IPS DF 6.9 (cell line): ENCODE results near the gene SPSB1.

Experiments
- DNase-seq: peaks from one replicate; pipeline ENCODE4 v3.0.0-alpha.2; 2013; ENCODE audit warnings: low read depth, low spot score
- H3K27ac ChIP-seq: one replicate; pipeline ENCODE4 v1.5.1; 2013; ENCODE audit warnings: low read length, control low read depth
- H3K27me3 ChIP-seq: 2 replicates; pipeline ENCODE4 v1.6.1; 2013; ENCODE audit warnings: mild to moderate bottlenecking, low read length; ENCODE audit not compliant: control insufficient read depth, insufficient read depth
- H3K36me3 ChIP-seq: 2 replicates; pipeline ENCODE4 v1.6.1; 2013; ENCODE audit warnings: low read length; ENCODE audit not compliant: control insufficient read depth, insufficient read depth
- H3K4me1 ChIP-seq: 2 replicates; pipeline ENCODE4 v1.6.1; 2013; ENCODE audit warnings: low read length; ENCODE audit not compliant: control insufficient read depth, insufficient read depth
- H3K4me3 ChIP-seq: 2 replicates; pipeline ENCODE4 v1.5.1; 2013; ENCODE audit warnings: mild to moderate bottlenecking, low read length
- H3K9me3 ChIP-seq: 2 replicates; pipeline ENCODE4 v1.6.1; 2013; ENCODE audit warnings: low read length, inconsistent platforms; ENCODE audit not compliant: control insufficient read depth, insufficient read depth
- WGBS: extraction: QIAGEN DNeasy Blood & Tissue Kit; methylation state at CpG from one replicate; pipeline ENCODE4 v1.1.7; 2013; ENCODE audit warnings: mixed read lengths, missing lambda C conversion rate; ENCODE audit not compliant: insufficient read length, insufficient coverage; 5-methylcytosine and 5-hydroxymethylcytosine counted together

Gene SPSB1

GRCh38 chr1:9260059-9260766, 32.5 kb upstream of the SPSB1 start:
- Histone ChIP-seq H3K4me3 (no peak overlapping the region), H3K4me1 (no peaks in the 10 kb centered on the region; the same call in 1 of the 2 replicates), H3K9me3 (no peaks in the 10 kb centered on the region), H3K27me3 (no peaks in the 10 kb centered on the region), H3K27ac (no peak overlapping the region), H3K36me3 (peaks cover 3% of the 10 kb centered on the region; the same call in 1 of the 2 replicates)
- no peak for DNase-seq
- no CpG with 5 or more reads among the region's 20 CpGs for WGBS

DNA sequence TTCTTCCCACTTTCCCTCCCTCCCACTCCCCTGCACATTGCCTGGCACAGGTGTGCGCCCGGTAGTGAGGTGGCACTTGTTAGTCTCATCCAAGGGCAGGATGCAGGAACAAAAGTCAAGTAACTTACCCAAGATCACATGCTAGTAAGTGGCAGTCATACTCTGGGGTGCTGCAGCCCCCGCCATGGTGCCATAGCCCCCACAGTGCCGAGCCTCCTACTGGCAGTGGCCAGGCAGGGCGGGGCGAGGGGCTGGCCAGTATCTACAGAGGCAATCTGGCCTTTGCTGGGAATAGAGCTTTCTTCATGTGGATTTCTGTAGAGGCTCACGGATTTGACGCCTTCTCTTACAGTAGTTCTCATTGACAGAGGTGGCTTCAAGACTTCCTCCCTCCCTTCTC, 31.2 kb upstream of the SPSB1 start:
- Histone ChIP-seq H3K36me3 (peaks cover 3% of the 10 kb centered on the region; the same call in 1 of the 2 replicates), H3K9me3 (no peaks in the 10 kb centered on the region), H3K27ac (no peak overlapping the region), H3K4me1 (no peaks in the 10 kb centered on the region; the same call in 1 of the 2 replicates), H3K4me3 (no peak overlapping the region), H3K27me3 (no peaks in the 10 kb centered on the region)
- no peak for DNase-seq
- WGBS: no CpG with 5 or more reads among the region's 8 CpGs

DNA sequence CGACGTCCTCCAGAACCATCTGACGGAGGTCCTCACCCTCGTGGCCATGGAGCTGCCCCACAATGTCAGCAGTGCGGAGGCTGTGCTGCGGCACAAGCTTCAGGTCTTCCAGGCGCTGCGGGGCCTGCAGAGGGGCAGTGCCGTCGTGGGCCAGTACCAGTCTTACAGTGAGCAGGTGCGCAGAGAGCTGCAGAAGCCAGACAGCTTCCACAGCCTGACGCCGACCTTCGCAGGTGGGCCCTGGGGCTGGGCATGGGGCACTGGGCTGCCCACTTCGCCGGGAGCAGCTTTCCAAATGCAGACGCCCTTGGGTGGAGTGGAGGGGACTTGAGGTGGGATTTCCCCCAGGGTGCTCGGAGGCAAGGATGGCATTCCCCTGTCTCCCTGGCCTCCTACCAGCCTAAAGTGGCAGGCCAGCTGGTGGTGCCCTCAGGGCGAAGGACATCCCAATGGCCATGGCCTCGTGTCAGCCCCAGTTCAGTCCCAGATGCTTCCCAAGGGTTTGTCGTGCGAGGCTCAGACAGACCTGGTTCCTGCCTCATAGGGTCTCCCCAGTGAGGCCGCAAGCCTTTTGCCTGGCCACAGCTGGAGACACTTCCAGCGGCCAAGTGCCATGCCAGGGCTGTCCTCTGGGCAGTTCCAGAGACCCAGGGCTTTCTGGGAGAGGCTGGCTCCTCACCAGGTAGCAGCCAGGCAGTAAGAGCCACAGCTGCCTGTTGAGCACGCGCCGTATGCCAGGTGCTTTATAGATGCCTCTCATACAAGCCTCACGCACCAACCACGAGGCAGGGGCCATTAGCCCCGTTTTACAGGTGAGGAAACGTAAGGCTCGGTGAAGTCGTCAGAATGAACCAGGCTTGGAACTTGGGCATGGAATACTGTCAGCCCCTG, 30.4 kb upstream of the SPSB1 start:
- H3K36me3 ChIP-seq: peaks cover 3% of the 10 kb centered on the region; the same call in 1 of the 2 replicates
- no peak overlapping the region for H3K4me3 ChIP-seq
- DNase-seq: no peak
- H3K27ac ChIP-seq: no peak overlapping the region
- no peaks in the 10 kb centered on the region for H3K27me3 ChIP-seq
- no CpG with 5 or more reads among the region's 33 CpGs for WGBS
- no peaks in the 10 kb centered on the region; the same call in 1 of the 2 replicates for H3K4me1 ChIP-seq
- H3K9me3 ChIP-seq: no peaks in the 10 kb centered on the region

DNA sequence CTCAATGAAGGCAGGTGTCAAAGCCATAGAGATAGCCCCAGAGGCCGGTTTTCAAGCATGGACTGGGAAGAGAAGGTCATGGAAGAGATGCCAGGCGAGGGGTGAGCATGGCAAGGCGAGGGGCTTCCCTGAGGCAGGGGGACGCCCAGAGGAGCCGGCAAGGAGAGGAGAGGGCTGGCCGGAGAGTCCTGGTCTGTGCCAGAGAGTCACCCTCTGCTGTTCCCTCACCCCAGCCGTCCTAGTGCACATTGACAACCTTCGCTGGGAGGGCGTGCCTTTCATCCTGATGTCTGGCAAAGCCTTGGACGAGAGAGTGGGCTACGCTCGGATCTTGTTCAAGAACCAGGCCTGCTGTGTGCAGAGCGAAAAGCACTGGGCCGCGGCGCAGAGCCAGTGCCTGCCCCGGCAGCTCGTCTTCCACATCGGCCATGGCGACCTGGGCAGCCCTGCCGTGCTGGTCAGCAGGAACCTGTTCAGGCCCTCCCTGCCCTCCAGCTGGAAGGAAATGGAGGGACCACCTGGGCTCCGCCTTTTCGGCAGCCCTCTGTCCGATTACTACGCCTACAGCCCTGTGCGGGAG, 29.3 kb upstream of the SPSB1 start:
- no peak for DNase-seq
- Histone ChIP-seq H3K4me3 (no peak overlapping the region), H3K36me3 (peaks cover 3% of the 10 kb centered on the region; the same call in 1 of the 2 replicates), H3K9me3 (no peaks in the 10 kb centered on the region), H3K27me3 (no peaks in the 10 kb centered on the region), H3K27ac (no peak overlapping the region), H3K4me1 (no peaks in the 10 kb centered on the region; the same call in 1 of the 2 replicates)
- WGBS: no CpG with 5 or more reads among the region's 26 CpGs

- no peaks in the 10 kb centered on the region for H3K9me3 ChIP-seq
- no peak overlapping the region for H3K4me3 ChIP-seq
- DNase-seq: no peak
- no peaks in the 10 kb centered on the region for H3K27me3 ChIP-seq
- peaks cover 3% of the 10 kb centered on the region; the same call in 1 of the 2 replicates for H3K36me3 ChIP-seq
- no peaks in the 10 kb centered on the region; the same call in 1 of the 2 replicates for H3K4me1 ChIP-seq
- WGBS: no CpG with 5 or more reads among the region's 50 CpGs
- H3K27ac ChIP-seq: no peak overlapping the region
Observed at GRCh38 chr1:9263984-9264872, 28.5 kb upstream of the SPSB1 start.

- H3K27me3 ChIP-seq: no peaks in the 10 kb centered on the region
- WGBS: no CpG with 5 or more reads among the region's 10 CpGs
- H3K9me3 ChIP-seq: no peaks in the 10 kb centered on the region
- H3K4me3 ChIP-seq: no peak overlapping the region
- H3K4me1 ChIP-seq: no peaks in the 10 kb centered on the region; the same call in 1 of the 2 replicates
- H3K27ac ChIP-seq: no peak overlapping the region
- H3K36me3 ChIP-seq: peaks cover 3% of the 10 kb centered on the region; the same call in 1 of the 2 replicates
- no peak for DNase-seq
Observed at GRCh38 chr1:9265037-9265436, 27.7 kb upstream of the SPSB1 start.

- H3K4me3 ChIP-seq: no peak overlapping the region
- H3K36me3 ChIP-seq: peaks cover 3% of the 10 kb centered on the region; the same call in 1 of the 2 replicates
- no peak for DNase-seq
- no CpG with 5 or more reads among the region's 12 CpGs for WGBS
- no peak overlapping the region for H3K27ac ChIP-seq
- H3K4me1 ChIP-seq: no peaks in the 10 kb centered on the region; the same call in 1 of the 2 replicates
- no peaks in the 10 kb centered on the region for H3K9me3 ChIP-seq
- no peaks in the 10 kb centered on the region for H3K27me3 ChIP-seq
Observed at GRCh38 chr1:9265968-9266367, 26.7 kb upstream of the SPSB1 start.

DNA sequence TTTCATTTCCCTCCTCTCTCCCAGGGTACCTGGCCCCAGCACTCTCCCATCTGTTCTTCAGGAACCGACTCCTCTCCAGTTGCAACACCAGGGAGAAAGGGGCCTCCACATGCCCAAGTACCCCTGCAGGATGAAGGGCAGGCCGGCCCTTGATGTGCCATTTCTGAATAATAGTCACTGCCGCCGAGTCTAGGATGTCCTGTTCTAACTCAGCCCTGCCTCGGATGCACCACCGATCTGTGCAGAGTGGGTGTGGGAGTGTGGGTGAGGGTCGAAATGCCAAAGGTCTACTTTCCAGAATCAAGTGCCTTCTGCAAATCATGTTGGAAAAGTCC, 25.4 kb upstream of the SPSB1 start:
- no CpG with 5 or more reads among the region's 7 CpGs for WGBS
- no peak for DNase-seq
- no peaks in the 10 kb centered on the region; the same call in 1 of the 2 replicates for H3K4me1 ChIP-seq

DNA sequence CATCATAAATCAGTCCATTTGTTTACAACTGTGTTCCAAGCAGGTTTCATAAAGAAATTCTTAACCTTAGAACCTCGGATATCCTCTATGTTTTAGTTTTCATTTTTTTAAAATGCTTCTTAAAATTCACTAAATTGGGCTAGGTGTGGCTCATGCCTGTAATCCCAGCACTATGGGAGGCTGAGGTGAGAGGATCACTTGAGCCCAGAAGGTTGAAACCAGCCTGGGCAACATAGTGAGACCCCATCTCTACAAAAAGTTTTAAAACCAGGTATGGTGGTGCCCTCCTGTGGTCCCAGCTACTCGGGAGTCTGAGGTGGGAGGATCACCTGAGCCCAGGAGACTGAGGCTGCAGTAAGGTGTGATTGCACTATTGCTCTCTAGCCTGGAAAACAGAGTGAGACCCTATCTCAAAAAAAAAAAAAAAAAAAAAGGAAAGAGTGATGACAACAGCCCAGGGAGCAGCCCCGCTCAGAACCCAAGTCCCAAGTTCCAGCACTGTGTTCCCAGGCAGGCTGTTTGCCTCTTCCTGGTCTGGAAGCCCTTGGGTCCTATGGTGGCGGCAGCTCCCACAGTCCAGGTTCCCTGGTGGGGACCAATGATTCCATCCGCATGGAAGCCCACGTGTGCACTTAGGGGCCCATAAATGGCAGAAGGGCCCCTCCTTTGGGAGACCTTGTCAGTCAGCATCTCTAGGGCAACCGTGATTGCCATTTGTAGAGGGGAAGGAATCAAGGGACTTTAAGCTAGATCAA, 24.7 kb upstream of the SPSB1 start:
- DNase-seq: no peak
- no peak overlapping the region for H3K27ac ChIP-seq
- H3K36me3 ChIP-seq: peaks cover 3% of the 10 kb centered on the region; the same call in 1 of the 2 replicates
- no peaks in the 10 kb centered on the region for H3K9me3 ChIP-seq
- no peak overlapping the region for H3K4me3 ChIP-seq
- H3K4me1 ChIP-seq: no peaks in the 10 kb centered on the region; the same call in 1 of the 2 replicates
- no peaks in the 10 kb centered on the region for H3K27me3 ChIP-seq
- WGBS: no CpG with 5 or more reads among the region's 7 CpGs

More for the DNA sequence above, 25.4 kb upstream of the SPSB1 start:
- H3K4me3 ChIP-seq: no peak overlapping the region
- no peaks in the 10 kb centered on the region for H3K9me3 ChIP-seq
- H3K27me3 ChIP-seq: no peaks in the 10 kb centered on the region
- peaks cover 3% of the 10 kb centered on the region; the same call in 1 of the 2 replicates for H3K36me3 ChIP-seq
- H3K27ac ChIP-seq: no peak overlapping the region
